CD4-positive, alpha-beta memory T cell (primary cell): ENCODE results near the gene LIX1. TPM values are rescaled to one million over a fixed set of nuclear protein-coding genes. Genes with fewer than 3 reads are reported as not detected.

ENCODE experiments used
- CTCF ChIA-PET: fragments of 350-600 bp; sonication (Branson Sonifier 250); formaldehyde crosslinking; loops from one replicate; lab custom pipeline; 2021; ENCODE audit warnings: inconsistent platforms; ENCODE audit not compliant: partially characterized antibody; lab: Charles Lee
- POLR2A ChIA-PET: fragments of 350-600 bp; sonication (Branson Sonifier 250); formaldehyde crosslinking; loops from one replicate; lab custom pipeline; 2021; ENCODE audit not compliant: partially characterized antibody; lab: Charles Lee
- DNase-seq, 5 donors: peaks; one replicate each; pipeline versions ENCODE4 v3.0.0 to v3.0.0-alpha.2; 2020 to 2022; ENCODE audit warnings: mixed read lengths in 1 of 5
- H3K27ac ChIP-seq: one replicate; pipeline ENCODE4 v1.7.0; 2013; ENCODE audit warnings: low read depth, low read length
- H3K27me3 ChIP-seq: 2 replicates; pipeline ENCODE4 v1.7.0; 2013; ENCODE audit warnings: mild to moderate bottlenecking, low read length, moderate library complexity; ENCODE audit not compliant: insufficient read depth
- H3K36me3 ChIP-seq: 2 replicates; pipeline ENCODE4 v1.7.0; 2013; ENCODE audit warnings: mild to moderate bottlenecking, low read length, moderate library complexity; ENCODE audit not compliant: insufficient read depth
- H3K4me1 ChIP-seq: 2 replicates; pipeline ENCODE4 v1.7.0; 2013; ENCODE audit warnings: mild to moderate bottlenecking, low read length, moderate library complexity; ENCODE audit not compliant: insufficient read depth
- H3K4me3 ChIP-seq, 2 donors: one replicate each; pipeline ENCODE4 v1.7.0; 2013; ENCODE audit warnings: low read length in 2 of 2, mild to moderate bottlenecking in 1 of 2
- H3K9me3 ChIP-seq, 2 donors: one replicate each; pipeline ENCODE4 v1.7.0; 2013; ENCODE audit warnings: low read length in 2 of 2, control low read depth in 1 of 2; ENCODE audit not compliant: control insufficient read depth in 1 of 2
- H3K27ac Mint-ChIP-seq, 7 donors: one replicate each; pipeline ENCODE4 v1.8.0; 2020 to 2021; ENCODE audit warnings: mixed read lengths in 7 of 7, mild to moderate bottlenecking in 6 of 7, inconsistent platforms in 3 of 7, moderate library complexity in 3 of 7
- H3K27me3 Mint-ChIP-seq, 2 donors: one replicate each; pipeline ENCODE4 v1.8.0; 2020 to 2021; ENCODE audit warnings: mixed read lengths in 2 of 2
- H3K36me3 Mint-ChIP-seq, 2 donors: one replicate each; pipeline ENCODE4 v1.8.0; 2020 to 2021; ENCODE audit warnings: mixed read lengths in 2 of 2, inconsistent platforms in 1 of 2, mild to moderate bottlenecking in 1 of 2
- H3K4me1 Mint-ChIP-seq, 4 donors: one replicate each; pipeline ENCODE4 v1.8.0; 2020 to 2021; ENCODE audit warnings: mixed read lengths in 4 of 4, mild to moderate bottlenecking in 1 of 4
- H3K4me3 Mint-ChIP-seq, 8 donors: one replicate each; pipeline ENCODE4 v1.8.0; 2020 to 2021; ENCODE audit warnings: mixed read lengths in 8 of 8, mild to moderate bottlenecking in 7 of 8, moderate library complexity in 6 of 8, inconsistent platforms in 3 of 8
- H3K9me3 Mint-ChIP-seq, 8 donors: one replicate each; pipeline ENCODE4 v1.8.0; 2020 to 2021; ENCODE audit warnings: mixed read lengths in 8 of 8, mild to moderate bottlenecking in 5 of 8, inconsistent platforms in 3 of 8, moderate library complexity in 1 of 8
- intact Hi-C: fragments of 100-400 bp; cut with micrococcal nuclease; formaldehyde crosslinking; loops from one replicate; pipeline ENCODE4 v1.15.1; 2023
- polyA plus RNA-seq, 2 donors: library from polyadenylated mRNA; unstranded; fragments of 300-500 nt; fragmentation: Illumina TruSeq; gene quantifications; one replicate each; pipeline ENCODE4 v1.2.3, GENCODE V29; 2021
- total RNA-seq, 2 experiments: library from RNA; stranded (reverse); gene quantifications; one replicate each; pipeline ENCODE4 v1.2.3, GENCODE V29; 2021

The LIX1 gene
- total and polyA plus RNA-seq, 4 experiments from 2014 or later = not detected

- ChIA-PET CTCF (no interaction called here), POLR2A (no interaction called here)
- H3K4me1 ChIP-seq = no peaks in the 10 kb centered on the region
- Mint-ChIP-seq H3K27ac (no peak overlapping the region), H3K4me1 (peaks cover 0 to 1% (median under 1%) of the 10 kb centered on the region in 4 donors), H3K36me3 (no peaks in the 10 kb centered on the region), H3K9me3 (no peaks in the 10 kb centered on the region), H3K4me3 (no peak overlapping the region), H3K27me3 (peaks cover 5 to 7% of the 10 kb centered on the region in 2 donors)
- no peak overlapping the region for H3K27ac ChIP-seq
- DNase-seq = no peak
- no peaks in the 10 kb centered on the region for H3K9me3 ChIP-seq
- no peaks in the 10 kb centered on the region for H3K36me3 ChIP-seq
- no peak overlapping the region for H3K4me3 ChIP-seq
- intact Hi-C loops = no loop called here
- no peaks in the 10 kb centered on the region for H3K27me3 ChIP-seq
Measured at GRCh38 chr5:97100476-97100875, 41.9 kb downstream of the LIX1 start.

GRCh38 chr5:97098922-97099321 lies 43.5 kb downstream of the LIX1 start:
- ChIA-PET CTCF (no interaction called here), POLR2A (no interaction called here)
- no peaks in the 10 kb centered on the region for H3K27me3 ChIP-seq
- Mint-ChIP-seq H3K27me3 (peaks cover 7 to 8% of the 10 kb centered on the region in 2 donors), H3K9me3 (no peaks in the 10 kb centered on the region), H3K4me1 (peaks cover 6 to 8% (median 7%) of the 10 kb centered on the region in 4 donors), H3K4me3 (no peak overlapping the region), H3K36me3 (no peaks in the 10 kb centered on the region), H3K27ac (no peak overlapping the region)
- H3K9me3 ChIP-seq = no peaks in the 10 kb centered on the region
- DNase-seq = no peak
- no peak overlapping the region for H3K4me3 ChIP-seq
- H3K36me3 ChIP-seq = no peaks in the 10 kb centered on the region
- no peaks in the 10 kb centered on the region for H3K4me1 ChIP-seq
- intact Hi-C loops = no loop called here
- no peak overlapping the region for H3K27ac ChIP-seq

GRCh38 chr5:97097326-97098230 lies 44.8 kb downstream of the LIX1 start:
- no peaks in the 10 kb centered on the region for H3K9me3 ChIP-seq
- DNase-seq = no peak
- H3K27me3 ChIP-seq = no peaks in the 10 kb centered on the region
- ChIA-PET POLR2A (no interaction called here), CTCF (no interaction called here)
- no peaks in the 10 kb centered on the region for H3K9me3 Mint-ChIP-seq
- intact Hi-C loops = no loop called here
- H3K4me3 ChIP-seq = no peak overlapping the region
- no peaks in the 10 kb centered on the region for H3K4me1 ChIP-seq
- H3K36me3 ChIP-seq = no peaks in the 10 kb centered on the region
- H3K36me3 Mint-ChIP-seq = no peaks in the 10 kb centered on the region
- no peak overlapping the region for H3K4me3 Mint-ChIP-seq
- H3K27ac Mint-ChIP-seq = no peak overlapping the region
- no peak overlapping the region for H3K27ac ChIP-seq
- H3K27me3 Mint-ChIP-seq = peaks cover 7 to 8% of the 10 kb centered on the region in 2 donors
- H3K4me1 Mint-ChIP-seq = peaks cover 6 to 8% (median 7%) of the 10 kb centered on the region in 4 donors

GRCh38 chr5:97096846-97097245 lies 45.6 kb downstream of the LIX1 start:
- Histone ChIP-seq H3K27me3 (no peaks in the 10 kb centered on the region), H3K4me3 (no peak overlapping the region), H3K9me3 (no peaks in the 10 kb centered on the region), H3K4me1 (no peaks in the 10 kb centered on the region), H3K27ac (no peak overlapping the region), H3K36me3 (no peaks in the 10 kb centered on the region)
- intact Hi-C loops = no loop called here
- no peak overlapping the region for H3K27ac Mint-ChIP-seq
- peaks cover 6 to 8% (median 7%) of the 10 kb centered on the region in 4 donors for H3K4me1 Mint-ChIP-seq
- H3K27me3 Mint-ChIP-seq = peaks cover 5 to 8% of the 10 kb centered on the region in 2 donors
- POLR2A ChIA-PET = no interaction called here
- H3K36me3 Mint-ChIP-seq = no peaks in the 10 kb centered on the region
- DNase-seq = no peak
- H3K9me3 Mint-ChIP-seq = no peaks in the 10 kb centered on the region
- no peak overlapping the region for H3K4me3 Mint-ChIP-seq
- CTCF ChIA-PET = no interaction called here

GRCh38 chr5:97096191-97096590 lies 46.2 kb downstream of the LIX1 start:
- Histone ChIP-seq H3K4me1 (no peaks in the 10 kb centered on the region), H3K27ac (no peak overlapping the region), H3K9me3 (no peaks in the 10 kb centered on the region), H3K27me3 (no peaks in the 10 kb centered on the region), H3K36me3 (no peaks in the 10 kb centered on the region), H3K4me3 (no peak overlapping the region)
- POLR2A ChIA-PET = no interaction called here
- CTCF ChIA-PET = no interaction called here
- Mint-ChIP-seq H3K4me1 (peaks cover 6 to 8% (median 7%) of the 10 kb centered on the region in 4 donors), H3K9me3 (no peaks in the 10 kb centered on the region), H3K4me3 (no peak overlapping the region), H3K36me3 (no peaks in the 10 kb centered on the region), H3K27ac (no peak overlapping the region), H3K27me3 (peaks cover 5 to 8% of the 10 kb centered on the region in 2 donors)
- intact Hi-C loops = no loop called here
- DNase-seq = no peak

- no peak overlapping the region for H3K27ac ChIP-seq
- ChIA-PET CTCF (interaction anchor here (1.0 kb wide), 1 partner anchor 11 kb away, joined by 3 read pairs; no protein-coding TSS in a partner anchor), POLR2A (no interaction called here)
- H3K4me1 Mint-ChIP-seq = peaks cover 6 to 8% (median 7%) of the 10 kb centered on the region in 4 donors
- no peak overlapping the region for H3K4me3 Mint-ChIP-seq
- H3K9me3 ChIP-seq = no peaks in the 10 kb centered on the region
- no peak for DNase-seq
- intact Hi-C loops = no loop called here
- no peaks in the 10 kb centered on the region for H3K9me3 Mint-ChIP-seq
- H3K4me3 ChIP-seq = no peak overlapping the region
- no peak overlapping the region for H3K27ac Mint-ChIP-seq
- H3K27me3 ChIP-seq = no peaks in the 10 kb centered on the region
- H3K36me3 ChIP-seq = no peaks in the 10 kb centered on the region
- H3K36me3 Mint-ChIP-seq = no peaks in the 10 kb centered on the region
- peaks cover 5 to 8% of the 10 kb centered on the region in 2 donors for H3K27me3 Mint-ChIP-seq
- H3K4me1 ChIP-seq = no peaks in the 10 kb centered on the region
Measured at GRCh38 chr5:97095318-97095732, 47.1 kb downstream of the LIX1 start.

- DNase-seq = no peak
- POLR2A ChIA-PET = no interaction called here
- no peak overlapping the region for H3K4me3 ChIP-seq
- no peaks in the 10 kb centered on the region for H3K36me3 ChIP-seq
- H3K27ac ChIP-seq = no peak overlapping the region
- no peaks in the 10 kb centered on the region for H3K9me3 Mint-ChIP-seq
- H3K27ac Mint-ChIP-seq = peak overlapping the region in 1 of 7 donors; percentile 26
- peaks cover 2 to 5% of the 10 kb centered on the region in 2 donors for H3K27me3 Mint-ChIP-seq
- no peak overlapping the region for H3K4me3 Mint-ChIP-seq
- H3K27me3 ChIP-seq = no peaks in the 10 kb centered on the region
- intact Hi-C loops = no loop called here
- no peaks in the 10 kb centered on the region for H3K4me1 ChIP-seq
- H3K9me3 ChIP-seq = no peaks in the 10 kb centered on the region
- no peaks in the 10 kb centered on the region for H3K36me3 Mint-ChIP-seq
- CTCF ChIA-PET = interaction anchor here (1.0 kb wide), 1 partner anchor 11 kb away, joined by 3 read pairs; no protein-coding TSS in a partner anchor
- peaks cover 6 to 8% (median 7%) of the 10 kb centered on the region in 4 donors for H3K4me1 Mint-ChIP-seq
Measured at GRCh38 chr5:97094579-97095317, 47.7 kb downstream of the LIX1 start.
